LNCAP (cell line): ENCODE results near the gene CKMT1B.
"Not testable (repeated sequence)": the region's sequence is repeated elsewhere in the genome, so short reads cannot be mapped to it uniquely, and the experiment has no call there.

Experiments used
- CTCF ChIP-seq: fragments of 450-650 bp; IDR thresholded peaks from 2 replicates; pipeline ENCODE4 v1.5.1; 2017; ENCODE audit warnings: mild to moderate bottlenecking

Gene CKMT1B

GRCh38 chr15:43593328-43594190, at the start of gene CKMT1B:
TSS of gene CKMT1B (plus strand) at chr15:43594027. CDS start at chr15:43594219, 192 bp downstream.
- TF ChIP-seq CTCF, result not testable (repeated sequence)

- no peak for TF ChIP-seq CTCF
Measured at GRCh38 chr15:43544266-43544665, 49.6 kb upstream of the CKMT1B start.

GRCh38 chr15:43545426-43545825, 48.4 kb upstream of the CKMT1B start:
- no peak for TF ChIP-seq CTCF

- no peak for TF ChIP-seq CTCF
Measured at GRCh38 chr15:43547539-43547938, 46.3 kb upstream of the CKMT1B start.

GRCh38 chr15:43550527-43551363, 43.1 kb upstream of the CKMT1B start:
- TF ChIP-seq CTCF, result no peak

GRCh38 chr15:43552256-43552655, 41.6 kb upstream of the CKMT1B start:
- no peak for TF ChIP-seq CTCF

- TF ChIP-seq CTCF, result no peak
Measured at GRCh38 chr15:43552986-43553385, 40.8 kb upstream of the CKMT1B start.
